Measurements from ENCODE around the gene ZSCAN12.

GRCh38 chr6:28413681-28414080, 14.1 kb upstream of the ZSCAN12 start:
- TF ChIP-seq EZH2 (IDR thresholded peaks at IDR 0.05; ENCODE audit: insufficient read depth, poor library complexity, severe bottlenecking) (no peak), EZH2phosphoT487 (IDR thresholded peaks at IDR 0.05; ENCODE audit: insufficient read depth, low read depth) (no peak)
